Measurements from ENCODE around the gene KRTAP4-7.

- no peak for TF ChIP-seq CTCF (IDR thresholded peaks at IDR 0.05)
- no peak for TF ChIP-seq POLR2A (IDR thresholded peaks at IDR 0.05)
Measured at GRCh38 chr17:41060052-41060604, 23.8 kb upstream of the KRTAP4-7 start, which contains the start of gene KRTAP2-3.

Data from adrenal gland (tissue), 5 donors.